ENCODE data around the gene CPNE2.
"Not testable (repeated sequence)": the region's sequence is repeated elsewhere in the genome, so short reads cannot be mapped to it uniquely, and the experiment has no call there.

CPNE2 gene

DNA sequence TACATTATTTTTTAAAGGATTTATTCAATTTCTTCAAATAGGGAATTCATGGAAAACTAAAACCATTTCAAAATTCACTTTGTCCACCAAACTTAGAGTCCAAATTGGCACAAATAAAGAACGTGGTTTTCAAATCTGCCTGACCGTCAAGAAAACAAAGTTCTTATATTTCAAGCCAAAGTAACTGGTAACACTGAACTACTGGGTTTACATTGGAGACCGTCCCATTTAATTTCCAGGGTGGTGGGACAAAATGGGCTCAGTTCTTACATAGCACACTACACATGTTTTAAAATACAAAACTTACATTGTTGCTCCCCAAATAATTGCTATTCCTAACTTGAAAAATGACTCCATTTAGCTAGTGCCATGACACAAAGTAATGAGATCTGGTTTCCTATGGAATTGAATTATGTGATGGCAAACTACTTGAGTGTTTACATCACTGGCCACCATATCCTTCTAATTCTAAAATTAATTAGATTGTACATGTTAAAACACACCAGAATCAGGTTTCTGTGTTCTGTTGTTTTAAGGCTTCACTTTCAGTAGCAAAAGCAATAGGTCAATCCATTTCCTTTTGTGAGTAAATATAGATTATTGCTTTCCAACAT, 86.9 kb downstream of the CPNE2 start:
- no peak for DNase-seq

DNA sequence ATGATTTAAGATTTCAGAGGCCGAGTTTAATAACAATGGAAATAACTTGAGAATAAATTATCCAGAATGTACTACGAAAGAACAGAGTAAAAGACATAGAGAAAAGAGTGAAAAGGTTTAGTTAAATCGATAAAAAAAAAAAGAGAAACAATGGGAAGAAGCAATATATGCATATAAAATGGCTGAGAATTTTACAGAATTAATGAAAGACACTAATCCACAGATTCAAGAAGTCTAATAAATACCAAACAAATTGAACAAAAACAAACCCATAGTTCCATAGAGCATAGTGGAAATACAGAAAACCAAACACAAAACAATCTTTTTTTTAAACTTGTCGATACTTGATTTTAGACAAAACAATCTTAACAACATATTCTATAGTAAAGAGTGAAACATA, 91.7 kb downstream of the CPNE2 start:
- no peak for DNase-seq

DNA sequence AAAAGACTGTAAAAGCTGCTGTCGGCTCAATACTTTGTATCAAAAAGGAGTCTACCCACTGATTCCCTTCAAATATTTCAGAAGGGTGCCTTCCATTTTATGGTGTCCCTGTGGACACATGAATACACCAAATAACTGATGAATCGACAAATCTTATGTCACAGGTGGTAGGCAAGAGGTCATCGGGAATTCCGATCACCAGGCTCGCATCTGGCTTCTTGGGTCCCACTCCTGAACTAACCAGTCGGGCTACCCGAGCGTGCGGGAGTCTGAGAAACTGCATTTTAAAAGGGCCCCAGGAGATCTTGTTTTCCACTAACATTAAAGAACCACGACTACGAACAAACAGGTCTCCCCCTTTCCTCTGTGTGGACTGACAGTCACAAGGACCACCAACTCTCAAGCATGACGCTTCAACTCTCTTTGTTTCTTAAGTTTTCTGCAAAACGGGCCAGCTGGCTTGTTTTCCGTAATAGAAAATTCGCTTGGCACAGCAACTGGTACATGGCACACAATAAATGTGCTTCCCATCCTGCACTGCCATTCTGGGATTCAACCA, 92.6 kb downstream of the CPNE2 start:
- DNase-seq: no peak

- peak in 1 of 2 experiments; percentile 39 for DNase-seq
Observed at GRCh38 chr16:57185446-57185944, 93.1 kb downstream of the CPNE2 start.

- DNase-seq: peak; percentile 88 to 97
Observed at GRCh38 chr16:57185945-57186871, 93.8 kb downstream of the CPNE2 start, which contains the start of the genes PSME3IP1 and RSPRY1. Gene PSME3IP1 (minus strand): TSS chr16:57186039. CDS start chr16:57173854, 12,185 bp downstream. Gene RSPRY1 (plus strand): TSS chr16:57186329. CDS start chr16:57204659, 18,330 bp downstream.

DNA sequence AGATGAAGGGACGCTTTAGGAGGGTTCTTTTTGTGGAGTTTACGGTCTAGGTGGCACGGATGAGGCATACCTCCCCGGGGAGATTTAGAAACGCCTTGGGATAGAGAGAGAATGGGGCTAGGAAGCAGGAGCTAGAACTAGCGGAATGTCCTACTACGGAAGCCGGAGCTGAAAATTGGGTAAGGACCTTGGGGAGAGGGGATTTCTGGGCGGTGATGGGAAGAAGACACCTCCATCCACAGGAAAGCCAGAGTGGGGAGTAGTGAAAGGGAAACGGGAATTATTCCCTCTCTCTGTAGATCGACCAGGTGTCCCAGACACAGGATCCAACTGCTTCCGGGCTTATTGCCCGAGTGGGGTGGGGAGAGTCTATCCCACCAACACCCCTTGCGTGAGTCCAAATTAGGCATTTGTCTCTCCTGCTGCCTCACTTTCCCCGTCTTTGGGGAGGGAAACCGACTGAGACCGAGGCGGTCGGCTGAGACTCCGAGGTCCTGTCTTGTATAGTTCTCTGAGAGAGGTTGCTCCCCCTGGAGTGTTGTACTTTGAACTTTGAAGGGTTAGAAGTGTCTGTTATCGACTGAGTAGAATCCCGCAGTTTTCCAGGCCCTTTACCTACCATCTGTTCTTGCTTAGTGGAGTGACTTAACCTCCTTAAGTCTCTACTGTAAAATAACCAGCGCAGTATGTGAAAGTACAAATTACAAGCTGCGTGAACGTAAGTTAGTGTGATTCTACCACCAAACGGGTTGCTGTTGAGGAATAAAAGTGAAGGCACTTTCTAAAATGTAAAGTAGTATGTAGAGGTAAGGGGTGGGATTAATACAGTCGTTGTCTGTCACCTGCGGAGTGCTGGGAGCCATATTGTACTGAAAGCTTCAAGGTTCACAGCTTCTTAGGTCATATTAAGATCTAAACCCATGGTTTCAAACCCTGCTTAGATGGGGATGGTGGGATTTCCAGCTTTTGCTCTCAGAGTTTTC, 94.8 kb downstream of the CPNE2 start:
- peak in 1 of 2 experiments; percentile 10 for DNase-seq

- not testable (repeated sequence) for DNase-seq
Observed at GRCh38 chr16:57187902-57188710, 95.7 kb downstream of the CPNE2 start.

- DNase-seq: no peak
Observed at GRCh38 chr16:57188711-57189002, 96.3 kb downstream of the CPNE2 start.

DNA sequence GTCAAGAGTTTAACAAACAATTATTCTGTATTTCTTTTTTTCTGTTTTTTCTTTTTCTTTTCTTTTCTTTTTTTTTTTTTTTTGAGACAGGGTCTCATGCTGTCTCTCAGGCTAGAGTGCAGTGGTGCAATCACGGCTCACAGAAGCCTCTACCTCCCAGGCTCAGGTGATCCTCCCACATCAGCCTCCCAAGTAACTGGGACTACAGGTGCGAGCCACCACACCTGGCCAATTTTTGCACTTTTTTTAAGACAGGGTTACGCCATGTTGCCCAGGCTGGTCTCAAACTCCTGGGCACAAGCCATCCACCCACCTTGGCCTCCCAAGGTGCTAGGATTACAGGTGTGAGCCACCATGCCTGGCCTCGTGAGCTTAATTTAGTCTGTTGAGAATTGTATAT, 97.1 kb downstream of the CPNE2 start:
- not testable (repeated sequence) for DNase-seq

- no peak for DNase-seq
Observed at GRCh38 chr16:57190136-57190535, 97.8 kb downstream of the CPNE2 start.

DNA sequence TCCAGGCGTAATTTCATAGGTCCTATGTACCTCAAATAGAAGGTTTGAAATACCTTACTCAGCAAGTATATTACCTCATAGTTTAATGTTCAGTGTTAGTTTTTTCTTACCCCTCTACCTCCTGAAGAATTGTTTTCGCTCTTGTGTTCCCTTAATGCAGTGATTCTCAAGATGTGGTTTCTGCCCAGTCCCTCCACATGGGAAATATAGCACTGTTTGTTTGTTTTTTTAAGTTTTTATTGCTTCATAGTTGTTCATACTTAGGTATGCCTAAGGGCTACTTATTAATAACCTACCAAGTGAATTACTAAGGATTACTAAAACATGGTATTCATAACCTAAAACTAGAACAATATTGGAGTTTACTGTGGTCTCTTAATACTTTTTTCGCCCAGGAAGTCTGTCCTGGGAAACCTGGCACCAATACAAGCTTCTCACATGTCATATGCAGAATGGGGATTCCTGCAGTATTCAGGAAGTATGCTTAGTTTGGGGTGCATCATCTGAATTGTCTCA, 98.7 kb downstream of the CPNE2 start:
- DNase-seq: no peak

DNA sequence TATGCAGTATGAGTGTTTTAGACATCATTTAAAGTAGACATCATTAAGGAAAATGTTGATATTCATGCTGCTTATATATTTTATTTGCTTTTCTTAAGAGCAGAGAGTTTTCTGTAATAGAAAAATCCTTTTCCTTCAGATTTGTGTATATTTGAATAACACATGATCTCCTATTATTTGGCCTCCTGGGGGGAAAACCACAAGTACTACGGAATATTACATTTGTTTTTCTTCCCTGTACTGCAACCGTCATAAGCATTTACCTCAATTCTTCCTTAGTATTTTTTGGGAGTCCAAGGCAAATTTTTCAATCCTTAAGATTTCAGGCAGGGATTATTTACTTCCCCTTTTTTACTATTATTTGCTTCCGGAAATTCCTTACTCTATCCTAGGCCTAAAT, 99.8 kb downstream of the CPNE2 start:
- no peak for DNase-seq

DNA sequence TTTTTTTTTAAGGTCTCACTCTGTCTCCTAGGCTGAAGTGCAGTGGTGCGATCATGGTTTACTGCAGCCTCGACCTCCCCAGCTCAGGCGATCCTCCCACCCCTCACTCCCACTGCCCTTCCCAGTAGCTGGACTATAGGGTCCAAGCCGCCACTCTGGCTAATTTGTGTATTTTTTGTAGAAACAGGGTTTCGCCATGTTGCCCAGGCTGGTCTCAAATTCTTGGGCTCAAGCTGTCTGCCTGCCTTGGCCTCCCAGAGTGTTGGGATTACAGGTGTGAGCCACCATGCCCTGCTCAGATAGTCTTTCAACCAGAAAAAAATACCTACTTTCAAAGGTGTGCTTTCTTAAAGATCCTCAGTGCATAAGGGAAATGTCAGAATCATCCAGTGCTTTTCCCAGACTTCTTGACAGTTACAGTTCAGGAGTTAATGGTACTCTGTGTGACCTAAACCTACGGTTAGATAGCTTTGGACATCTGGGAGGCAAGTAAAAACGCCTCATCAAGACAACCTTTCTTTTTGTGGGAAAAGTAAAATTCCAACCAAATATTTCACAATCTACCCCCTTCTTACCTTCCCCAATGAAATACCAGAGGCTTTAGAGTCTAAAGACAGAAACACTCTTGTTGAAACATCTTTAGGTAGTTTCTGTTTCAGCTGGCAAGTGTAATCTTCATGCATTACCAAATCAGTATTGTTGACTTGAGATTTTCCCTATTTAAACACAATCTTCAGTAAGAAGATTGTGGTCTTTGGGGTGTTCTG, 100.5 kb downstream of the CPNE2 start:
- DNase-seq: no peak

DNA sequence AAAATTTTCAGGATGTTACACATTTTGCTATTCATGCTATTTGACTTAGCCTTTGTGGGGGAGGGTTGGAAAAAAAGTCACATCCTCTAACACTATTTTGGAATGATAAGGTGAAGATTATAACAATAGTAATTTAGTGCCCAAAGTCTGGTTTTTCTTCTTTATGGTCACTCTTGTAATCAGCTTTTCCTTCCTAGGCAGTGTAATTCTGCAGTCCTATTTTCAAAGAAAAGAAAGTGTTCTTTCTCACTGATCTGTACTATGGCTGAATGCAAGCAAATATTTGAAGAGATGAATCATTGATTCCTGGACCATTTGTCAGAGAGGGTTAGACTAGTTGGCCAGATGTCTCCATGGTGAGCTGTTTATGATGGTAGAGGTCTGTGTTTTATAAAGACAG, 102.1 kb downstream of the CPNE2 start:
- peak; percentile 14 to 51 for DNase-seq

GRCh38 chr16:57196286-57196685, 103.9 kb downstream of the CPNE2 start:
- no peak for DNase-seq

- no peak for DNase-seq
Observed at GRCh38 chr16:57196753-57197152, 104.4 kb downstream of the CPNE2 start.
